Neural progenitor cell (in vitro differentiated cells): Measurements from ENCODE around the gene FLT3. TPM values are rescaled to one million over a fixed set of nuclear protein-coding genes. Genes with fewer than 3 reads are reported as not detected.

Source experiments
- DNase-seq: peaks from one replicate; pipeline ENCODE4 v3.0.0-alpha.2; 2016; ENCODE audit warnings: low spot score
- H2AFZ ChIP-seq: fragments of 200-600 bp; sonication (generic); replicated peaks from 2 replicates; pipeline ENCODE4 v1.6.1; 2016; ENCODE audit warnings: antibody characterized with exemption
- H3F3A ChIP-seq: fragments of 200-600 bp; sonication (generic); 2 replicates; pipeline ENCODE4 v1.6.1; 2016; ENCODE audit warnings: antibody characterized with exemption, low read depth
- H3K27ac ChIP-seq: fragments of 200-600 bp; sonication (generic); 2 replicates; pipeline ENCODE4 v1.5.1; 2016; ENCODE audit warnings: mild to moderate bottlenecking
- H3K27me3 ChIP-seq: fragments of 200-600 bp; sonication (generic); 2 replicates; pipeline ENCODE4 v1.6.1; 2016; ENCODE audit warnings: mild to moderate bottlenecking, moderate library complexity
- H3K36me3 ChIP-seq: fragments of 200-600 bp; sonication (generic); 2 replicates; pipeline ENCODE4 v1.5.1; 2016
- H3K4me1 ChIP-seq: fragments of 200-600 bp; sonication (generic); 2 replicates; pipeline ENCODE4 v1.6.1; 2016; ENCODE audit warnings: mixed run types
- H3K4me2 ChIP-seq: fragments of 200-600 bp; sonication (generic); 2 replicates; pipeline ENCODE4 v1.6.1; 2016
- H3K4me3 ChIP-seq: fragments of 200-600 bp; sonication (generic); 2 replicates; pipeline ENCODE4 v1.5.1; 2016
- H3K79me2 ChIP-seq: fragments of 200-600 bp; sonication (generic); 2 replicates; pipeline ENCODE4 v1.6.1; 2016; ENCODE audit warnings: low read depth
- H3K9ac ChIP-seq: fragments of 200-600 bp; sonication (generic); 2 replicates; pipeline ENCODE4 v1.6.1; 2016
- H3K9me3 ChIP-seq: fragments of 200-600 bp; sonication (generic); 2 replicates; pipeline ENCODE4 v1.5.1; 2016; ENCODE audit warnings: low read depth
- H4K20me1 ChIP-seq: fragments of 200-600 bp; sonication (generic); 2 replicates; pipeline ENCODE4 v1.6.1; 2016; ENCODE audit warnings: low read depth
- H3K27ac Mint-ChIP-seq: 3 replicates; pipeline ENCODE4 v1.8.0; 2021; ENCODE audit warnings: mixed read lengths
- H3K27me3 Mint-ChIP-seq: 2 replicates; pipeline ENCODE4 v1.8.0; 2022; ENCODE audit warnings: low read depth, mild to moderate bottlenecking, inconsistent platforms, moderate library complexity, mixed read lengths; ENCODE audit not compliant: insufficient read depth
- H3K36me3 Mint-ChIP-seq: 3 replicates; pipeline ENCODE4 v1.8.0; 2021; ENCODE audit warnings: mixed read lengths
- H3K4me1 Mint-ChIP-seq: 3 replicates; pipeline ENCODE4 v1.8.0; 2021; ENCODE audit warnings: mixed read lengths
- H3K4me3 Mint-ChIP-seq: 3 replicates; pipeline ENCODE4 v1.8.0; 2021; ENCODE audit warnings: mild to moderate bottlenecking, moderate library complexity, mixed read lengths
- H3K9me3 Mint-ChIP-seq: 3 replicates; pipeline ENCODE4 v1.8.0; 2020; ENCODE audit warnings: mixed read lengths
- EZH2 ChIP-seq: fragments of 200-600 bp; sonication (generic); IDR thresholded peaks from 2 replicates; pipeline ENCODE4 v1.6.1; 2017; ENCODE audit warnings: antibody characterized with exemption, mild to moderate bottlenecking, moderate library complexity
- EZH2phosphoT487 ChIP-seq: fragments of 200-600 bp; sonication (generic); IDR thresholded peaks from 2 replicates; pipeline ENCODE4 v1.6.1; 2017; ENCODE audit warnings: antibody characterized with exemption
- total RNA-seq: library from RNA; depleted of rRNA; stranded (reverse); fragments of >200 nt; gene quantifications from 2 replicates; pipeline ENCODE4 v1.2.3, GENCODE V29; 2015; ENCODE audit warnings: low replicate concordance
- TF ChIP-seq, protein P1 (sequence below): fragments of 200-600 bp; sonication (generic); IDR thresholded peaks from 2 replicates; pipeline ENCODE4 v1.5.1; 2017; ENCODE audit warnings: antibody characterized with exemption, mild to moderate bottlenecking

Gene FLT3
- total RNA-seq, 1 donor from 2014 or later: 0.58 TPM

DNA sequence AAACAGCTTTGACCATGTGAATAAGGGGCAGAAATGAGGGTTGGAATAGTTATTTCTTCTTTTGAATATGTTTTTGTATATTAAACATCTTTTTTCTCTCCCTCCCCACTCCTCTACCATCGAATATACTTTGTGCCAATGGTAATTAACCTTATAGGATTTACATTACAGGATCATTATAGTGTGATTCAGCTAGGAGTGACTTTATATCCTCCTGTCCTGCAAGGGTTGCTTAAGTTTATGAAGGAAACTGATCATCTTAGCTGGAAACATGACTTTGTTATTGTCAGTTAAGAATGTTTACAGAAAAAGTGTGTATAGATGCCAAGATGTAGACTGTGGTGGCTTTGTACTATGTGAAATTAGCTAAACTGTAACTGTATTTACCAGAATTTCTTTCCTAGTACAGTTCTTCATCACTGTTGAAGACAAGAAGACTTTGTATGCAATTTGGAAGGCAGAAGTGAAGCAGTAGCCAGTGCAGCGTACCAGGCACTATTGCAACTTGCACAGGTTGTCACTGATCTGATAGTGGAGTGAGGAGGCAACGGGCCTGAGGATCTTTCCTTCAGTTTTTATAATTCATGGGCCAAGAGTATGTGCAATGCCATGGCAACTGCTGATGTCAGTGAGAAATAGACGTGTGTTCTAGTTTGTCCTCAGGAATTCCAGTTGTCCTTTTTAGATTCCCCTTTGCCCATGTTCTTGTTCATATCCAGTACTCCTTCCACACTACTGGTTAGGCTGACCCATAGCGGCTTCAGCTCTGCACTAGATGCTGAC lies 29.7 kb upstream of the FLT3 start:
- no peak for TF ChIP-seq EZH2phosphoT487
- no peak for TF ChIP-seq EZH2
- TF ChIP-seq, protein P1, sequence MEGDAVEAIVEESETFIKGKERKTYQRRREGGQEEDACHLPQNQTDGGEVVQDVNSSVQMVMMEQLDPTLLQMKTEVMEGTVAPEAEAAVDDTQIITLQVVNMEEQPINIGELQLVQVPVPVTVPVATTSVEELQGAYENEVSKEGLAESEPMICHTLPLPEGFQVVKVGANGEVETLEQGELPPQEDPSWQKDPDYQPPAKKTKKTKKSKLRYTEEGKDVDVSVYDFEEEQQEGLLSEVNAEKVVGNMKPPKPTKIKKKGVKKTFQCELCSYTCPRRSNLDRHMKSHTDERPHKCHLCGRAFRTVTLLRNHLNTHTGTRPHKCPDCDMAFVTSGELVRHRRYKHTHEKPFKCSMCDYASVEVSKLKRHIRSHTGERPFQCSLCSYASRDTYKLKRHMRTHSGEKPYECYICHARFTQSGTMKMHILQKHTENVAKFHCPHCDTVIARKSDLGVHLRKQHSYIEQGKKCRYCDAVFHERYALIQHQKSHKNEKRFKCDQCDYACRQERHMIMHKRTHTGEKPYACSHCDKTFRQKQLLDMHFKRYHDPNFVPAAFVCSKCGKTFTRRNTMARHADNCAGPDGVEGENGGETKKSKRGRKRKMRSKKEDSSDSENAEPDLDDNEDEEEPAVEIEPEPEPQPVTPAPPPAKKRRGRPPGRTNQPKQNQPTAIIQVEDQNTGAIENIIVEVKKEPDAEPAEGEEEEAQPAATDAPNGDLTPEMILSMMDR: no peak
- no peaks in the 10 kb centered on the region for H3F3A ChIP-seq
- Mint-ChIP-seq H3K27me3 (no peaks in the 10 kb centered on the region), H3K4me3 (no peak overlapping the region), H3K36me3 (no peaks in the 10 kb centered on the region), H3K4me1 (no peaks in the 10 kb centered on the region), H3K9me3 (no peaks in the 10 kb centered on the region), H3K27ac (no peak overlapping the region)
- H3K9ac ChIP-seq: no peak overlapping the region
- no peak overlapping the region for H3K4me3 ChIP-seq
- no peaks in the 10 kb centered on the region for H4K20me1 ChIP-seq
- no peaks in the 10 kb centered on the region for H3K36me3 ChIP-seq
- H3K4me2 ChIP-seq: no peak overlapping the region
- H3K27ac ChIP-seq: no peak overlapping the region
- DNase-seq: no peak
- no peaks in the 10 kb centered on the region for H3K27me3 ChIP-seq
- no peaks in the 10 kb centered on the region for H3K4me1 ChIP-seq
- H3K79me2 ChIP-seq: no peaks in the 10 kb centered on the region
- no peak overlapping the region for H2AFZ ChIP-seq
- H3K9me3 ChIP-seq: no peaks in the 10 kb centered on the region

DNA sequence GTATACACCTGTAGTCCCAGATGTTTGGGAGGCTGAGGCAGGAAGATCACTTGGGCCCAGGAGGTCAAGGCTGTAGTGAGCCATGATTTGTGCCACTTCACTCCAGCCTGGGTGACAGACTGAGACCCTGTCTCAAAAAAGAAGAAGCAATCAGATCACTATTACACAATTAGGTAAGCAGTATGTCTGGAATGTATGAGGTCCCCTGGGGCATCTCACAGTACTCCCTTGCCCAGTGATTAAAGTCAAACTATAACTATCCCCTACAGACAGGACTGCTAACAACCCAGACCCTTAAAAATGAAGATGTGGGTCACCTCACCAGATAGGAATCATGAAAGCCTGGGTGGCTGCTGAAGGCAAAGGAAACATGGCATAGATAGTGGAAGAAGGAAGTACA lies 28.6 kb upstream of the FLT3 start:
- Histone ChIP-seq H4K20me1 (no peaks in the 10 kb centered on the region), H2AFZ (no peak overlapping the region), H3K9me3 (no peaks in the 10 kb centered on the region), H3K9ac (no peak overlapping the region), H3K4me1 (no peaks in the 10 kb centered on the region), H3K27ac (no peak overlapping the region), H3K36me3 (no peaks in the 10 kb centered on the region), H3K79me2 (no peaks in the 10 kb centered on the region), H3F3A (no peaks in the 10 kb centered on the region), H3K4me3 (no peak overlapping the region), H3K4me2 (no peak overlapping the region), H3K27me3 (no peaks in the 10 kb centered on the region)
- H3K4me3 Mint-ChIP-seq: no peak overlapping the region
- H3K27ac Mint-ChIP-seq: no peak overlapping the region
- TF ChIP-seq, protein P1: no peak
- TF ChIP-seq EZH2phosphoT487 (no peak), EZH2 (no peak)
- no peaks in the 10 kb centered on the region for H3K27me3 Mint-ChIP-seq
- no peaks in the 10 kb centered on the region for H3K4me1 Mint-ChIP-seq
- no peaks in the 10 kb centered on the region for H3K36me3 Mint-ChIP-seq
- H3K9me3 Mint-ChIP-seq: no peaks in the 10 kb centered on the region
- no peak for DNase-seq

DNA sequence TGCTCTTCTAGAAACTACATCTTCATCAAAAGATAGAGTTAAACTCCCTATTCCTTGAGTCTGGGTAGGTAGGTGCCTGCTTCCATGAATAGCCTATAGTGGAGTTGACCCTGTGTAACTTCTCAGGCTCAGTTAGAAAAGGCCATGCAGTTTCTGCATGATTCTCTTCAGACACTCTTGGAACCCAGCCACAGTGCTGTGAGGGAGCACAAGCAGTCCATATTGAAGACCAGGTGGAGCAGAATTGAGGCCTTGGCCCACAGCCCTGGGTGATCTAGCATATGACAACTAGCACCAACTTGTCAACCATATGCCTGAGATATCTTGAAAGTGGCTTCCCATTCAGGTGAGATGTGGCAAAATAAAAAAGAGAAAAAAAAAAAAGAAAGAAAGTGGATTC lies 27.7 kb upstream of the FLT3 start:
- Histone ChIP-seq H3K4me2 (no peak overlapping the region), H3K9me3 (no peaks in the 10 kb centered on the region), H3K4me1 (no peaks in the 10 kb centered on the region), H3K27ac (no peak overlapping the region), H3K79me2 (no peaks in the 10 kb centered on the region), H3K9ac (no peak overlapping the region), H3K4me3 (no peak overlapping the region), H2AFZ (no peak overlapping the region), H4K20me1 (no peaks in the 10 kb centered on the region), H3F3A (no peaks in the 10 kb centered on the region), H3K27me3 (no peaks in the 10 kb centered on the region), H3K36me3 (no peaks in the 10 kb centered on the region)
- Mint-ChIP-seq H3K4me1 (no peaks in the 10 kb centered on the region), H3K36me3 (no peaks in the 10 kb centered on the region), H3K27ac (no peak overlapping the region), H3K9me3 (no peaks in the 10 kb centered on the region), H3K4me3 (no peak overlapping the region), H3K27me3 (peaks cover 2% of the 10 kb centered on the region)
- no peak for TF ChIP-seq EZH2
- TF ChIP-seq, protein P1: no peak
- TF ChIP-seq EZH2phosphoT487: no peak
- DNase-seq: no peak
